ENCODE data around the gene VTA1.

DNA sequence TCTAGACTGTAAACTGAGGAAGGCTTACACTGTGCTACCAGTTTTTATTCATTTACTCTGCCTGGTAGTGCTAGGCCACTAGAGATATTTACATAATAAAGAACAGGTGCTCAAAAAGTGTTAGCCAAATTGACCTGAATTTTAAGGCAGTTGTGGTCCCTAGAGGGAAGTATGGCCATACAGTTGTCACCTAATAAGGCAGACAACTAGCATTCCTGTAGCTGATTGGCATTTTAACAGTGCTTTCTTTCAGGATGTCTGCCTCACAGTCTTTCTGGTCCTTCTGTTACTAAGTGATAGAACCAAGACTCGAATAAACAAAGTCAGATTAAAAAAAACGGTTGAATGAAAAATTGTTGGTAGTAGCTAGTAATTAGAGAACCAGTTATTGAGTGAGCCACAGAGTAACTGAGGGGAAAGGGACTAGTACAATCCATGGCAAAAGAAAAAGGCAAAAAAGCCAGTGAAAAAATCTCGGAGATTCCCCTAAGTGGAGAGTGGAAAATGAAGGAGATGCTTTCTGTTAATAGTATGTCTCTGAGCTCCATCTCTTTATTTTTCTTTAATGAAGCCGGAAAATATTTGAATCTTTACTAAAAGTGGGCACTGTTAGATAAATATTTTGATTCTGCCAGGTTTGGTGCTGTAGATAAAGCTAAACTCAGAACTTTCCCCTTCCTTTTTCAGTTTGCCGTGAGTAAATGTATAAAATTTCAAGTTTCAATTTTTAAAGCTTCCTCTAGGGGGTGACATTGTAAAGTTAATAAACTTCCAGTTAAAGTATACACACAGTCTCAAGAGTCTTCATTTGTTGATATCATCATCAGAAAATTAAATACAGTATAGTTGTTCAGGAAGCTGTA, 9.1 kb downstream of the VTA1 start:
- TF ChIP-seq, protein P1, sequence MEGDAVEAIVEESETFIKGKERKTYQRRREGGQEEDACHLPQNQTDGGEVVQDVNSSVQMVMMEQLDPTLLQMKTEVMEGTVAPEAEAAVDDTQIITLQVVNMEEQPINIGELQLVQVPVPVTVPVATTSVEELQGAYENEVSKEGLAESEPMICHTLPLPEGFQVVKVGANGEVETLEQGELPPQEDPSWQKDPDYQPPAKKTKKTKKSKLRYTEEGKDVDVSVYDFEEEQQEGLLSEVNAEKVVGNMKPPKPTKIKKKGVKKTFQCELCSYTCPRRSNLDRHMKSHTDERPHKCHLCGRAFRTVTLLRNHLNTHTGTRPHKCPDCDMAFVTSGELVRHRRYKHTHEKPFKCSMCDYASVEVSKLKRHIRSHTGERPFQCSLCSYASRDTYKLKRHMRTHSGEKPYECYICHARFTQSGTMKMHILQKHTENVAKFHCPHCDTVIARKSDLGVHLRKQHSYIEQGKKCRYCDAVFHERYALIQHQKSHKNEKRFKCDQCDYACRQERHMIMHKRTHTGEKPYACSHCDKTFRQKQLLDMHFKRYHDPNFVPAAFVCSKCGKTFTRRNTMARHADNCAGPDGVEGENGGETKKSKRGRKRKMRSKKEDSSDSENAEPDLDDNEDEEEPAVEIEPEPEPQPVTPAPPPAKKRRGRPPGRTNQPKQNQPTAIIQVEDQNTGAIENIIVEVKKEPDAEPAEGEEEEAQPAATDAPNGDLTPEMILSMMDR (IDR thresholded peaks at IDR 0.05), result peak; percentile 28 to 54 (median 44)
- TF ChIP-seq POLR2A (IDR thresholded peaks at IDR 0.05), result no peak
